HEK293T (cell line): ENCODE data around the gene OPCML.

ENCODE experiments used
- CTCF ChIA-PET: fragments of 350-600 bp; formaldehyde crosslinking; extraction: SDS; loops from one replicate; lab custom pipeline; 2021; ENCODE audit warnings: antibody characterized with exemption, inconsistent platforms; lab: Yijun Ruan, JAX
- POLR2A ChIA-PET: fragments of 350-600 bp; formaldehyde crosslinking; extraction: SDS; loops from one replicate; lab custom pipeline; 2020; ENCODE audit warnings: antibody characterized with exemption, inconsistent platforms; lab: Yijun Ruan, JAX
- DNase-seq: peaks from one replicate; pipeline ENCODE4 v3.0.0; 2012; ENCODE audit warnings: mixed read lengths; ENCODE audit errors: extremely low spot score
- ARNT ChIP-seq: fragments of 450-650 bp; IDR thresholded peaks from 2 replicates; pipeline ENCODE4 v1.6.1; 2017; ENCODE audit warnings: mild to moderate bottlenecking
- BHLHE40 ChIP-seq: fragments of 450-650 bp; IDR thresholded peaks from 2 replicates; pipeline ENCODE4 v1.6.1; 2016; ENCODE audit warnings: mild to moderate bottlenecking, moderate library complexity, borderline replicate concordance
- CTBP1 ChIP-seq: fragments of 450-650 bp; IDR thresholded peaks from 2 replicates; pipeline ENCODE4 v1.6.1; 2016; ENCODE audit warnings: borderline replicate concordance
- ELF4 ChIP-seq: fragments of 450-650 bp; IDR thresholded peaks from 2 replicates; pipeline ENCODE4 v1.6.1; 2017; ENCODE audit warnings: antibody characterized with exemption
- FOXA1 ChIP-seq: fragments of 450-650 bp; IDR thresholded peaks from 2 replicates; pipeline ENCODE4 v1.6.1; 2016; ENCODE audit warnings: mild to moderate bottlenecking
- FOXK2 ChIP-seq: fragments of 450-650 bp; IDR thresholded peaks from 2 replicates; pipeline ENCODE4 v1.6.1; 2016; ENCODE audit warnings: mild to moderate bottlenecking
- FOXM1 ChIP-seq: fragments of 450-650 bp; IDR thresholded peaks from 2 replicates; pipeline ENCODE4 v1.6.1; 2017; ENCODE audit warnings: mild to moderate bottlenecking, borderline replicate concordance
- HDGF ChIP-seq: fragments of 450-650 bp; IDR thresholded peaks from 2 replicates; pipeline ENCODE4 v1.6.1; 2017; ENCODE audit warnings: antibody characterized with exemption, borderline replicate concordance
- L3MBTL2 ChIP-seq: fragments of 450-650 bp; conservative IDR thresholded peaks from 2 replicates; pipeline ENCODE4 v1.6.1; 2016; ENCODE audit warnings: mild to moderate bottlenecking
- LEF1 ChIP-seq: fragments of 450-650 bp; IDR thresholded peaks from 2 replicates; pipeline ENCODE4 v1.6.1; 2017; ENCODE audit warnings: mild to moderate bottlenecking, borderline replicate concordance
- NFRKB ChIP-seq: fragments of 450-650 bp; IDR thresholded peaks from 2 replicates; pipeline ENCODE4 v1.6.1; 2016; ENCODE audit warnings: mild to moderate bottlenecking, moderate library complexity
- SP1 ChIP-seq: fragments of 450-650 bp; IDR thresholded peaks from 2 replicates; pipeline ENCODE4 v1.6.1; 2017
- SUZ12 ChIP-seq: fragments of 450-650 bp; IDR thresholded peaks from 2 replicates; pipeline ENCODE4 v1.6.1; 2016; ENCODE audit warnings: mild to moderate bottlenecking
- TARDBP ChIP-seq: fragments of 450-650 bp; IDR thresholded peaks from 2 replicates; pipeline ENCODE4 v1.6.1; 2016
- ZNF384 ChIP-seq: fragments of 450-650 bp; IDR thresholded peaks from 2 replicates; pipeline ENCODE4 v1.6.1; 2016
- TF ChIP-seq, protein P1 (sequence below): fragments of 450-650 bp; IDR thresholded peaks from 2 replicates; pipeline ENCODE4 v1.6.1; 2016

The OPCML gene

DNA sequence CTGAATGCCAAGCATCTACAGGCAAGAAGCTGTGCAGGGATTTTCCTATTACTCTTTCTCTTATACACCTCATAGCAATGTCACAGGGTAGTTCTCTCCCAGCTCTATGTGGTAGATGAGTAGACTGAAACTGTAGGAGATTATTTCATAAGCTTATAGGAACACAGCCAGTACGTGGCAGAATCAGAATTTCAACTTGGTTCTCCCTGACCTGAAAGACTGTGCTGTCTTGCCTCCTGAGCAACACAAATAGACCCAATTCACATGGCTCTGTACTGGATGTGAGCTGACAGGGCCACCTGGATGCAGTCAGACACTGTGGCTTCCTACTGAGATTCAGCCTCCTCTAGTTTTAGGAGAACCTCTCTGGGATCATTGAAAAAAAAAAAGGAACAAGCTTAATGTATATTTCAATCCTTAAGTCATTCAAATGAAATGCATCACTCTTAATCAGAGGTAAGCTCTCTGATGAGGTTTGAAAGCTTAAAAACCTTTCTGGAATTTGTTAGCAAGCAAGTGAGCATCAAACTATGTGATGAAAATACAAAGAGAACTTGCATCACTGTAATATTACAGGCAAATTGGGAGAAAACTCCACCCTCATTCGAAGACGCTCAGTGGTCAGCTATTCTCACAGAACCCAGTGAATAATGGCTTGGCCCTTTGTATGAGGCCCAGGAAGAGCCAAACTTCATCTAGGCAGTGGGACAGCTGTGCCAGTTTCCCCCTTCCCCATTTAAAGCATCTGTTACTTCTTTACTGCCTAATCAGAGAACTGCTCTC lies 1122.5 kb downstream of the OPCML start:
- ChIA-PET CTCF (no interaction called here), POLR2A (no interaction called here)
- no peak for TF ChIP-seq CTBP1
- DNase-seq: no peak

DNA sequence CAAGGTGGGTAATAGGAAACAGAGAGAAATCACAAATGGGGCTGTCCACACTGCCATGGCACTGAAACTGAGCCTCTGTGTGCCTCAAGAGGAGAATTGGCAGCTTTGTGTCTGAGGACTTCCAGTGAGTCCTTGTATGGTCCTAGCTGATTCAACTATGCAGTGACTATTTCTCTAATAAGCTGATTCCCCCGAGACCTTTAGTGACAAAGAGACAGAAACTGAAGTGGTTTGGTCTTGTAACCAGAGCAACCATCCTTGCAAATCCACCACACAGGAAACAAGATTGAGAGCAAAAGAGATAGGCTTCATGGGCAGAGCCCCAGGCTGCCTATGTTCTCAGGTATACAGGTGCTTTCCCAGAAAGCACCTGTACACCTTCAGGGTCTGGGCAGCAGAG lies 1123.4 kb downstream of the OPCML start:
- TF ChIP-seq SP1 (no peak), FOXM1 (no peak)
- CTCF ChIA-PET: no interaction called here
- DNase-seq: no peak
- POLR2A ChIA-PET: no interaction called here

GRCh38 chr11:132405728-132406127 lies 1126.6 kb downstream of the OPCML start:
- no peak for DNase-seq
- ChIA-PET CTCF (no interaction called here), POLR2A (no interaction called here)
- no peak for TF ChIP-seq ARNT
- no peak for TF ChIP-seq SUZ12
- no peak for TF ChIP-seq NFRKB
- TF ChIP-seq, protein P1, sequence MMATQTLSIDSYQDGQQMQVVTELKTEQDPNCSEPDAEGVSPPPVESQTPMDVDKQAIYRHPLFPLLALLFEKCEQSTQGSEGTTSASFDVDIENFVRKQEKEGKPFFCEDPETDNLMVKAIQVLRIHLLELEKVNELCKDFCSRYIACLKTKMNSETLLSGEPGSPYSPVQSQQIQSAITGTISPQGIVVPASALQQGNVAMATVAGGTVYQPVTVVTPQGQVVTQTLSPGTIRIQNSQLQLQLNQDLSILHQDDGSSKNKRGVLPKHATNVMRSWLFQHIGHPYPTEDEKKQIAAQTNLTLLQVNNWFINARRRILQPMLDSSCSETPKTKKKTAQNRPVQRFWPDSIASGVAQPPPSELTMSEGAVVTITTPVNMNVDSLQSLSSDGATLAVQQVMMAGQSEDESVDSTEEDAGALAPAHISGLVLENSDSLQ: no peak
- TF ChIP-seq TARDBP: no peak
- TF ChIP-seq ELF4: no peak

DNA sequence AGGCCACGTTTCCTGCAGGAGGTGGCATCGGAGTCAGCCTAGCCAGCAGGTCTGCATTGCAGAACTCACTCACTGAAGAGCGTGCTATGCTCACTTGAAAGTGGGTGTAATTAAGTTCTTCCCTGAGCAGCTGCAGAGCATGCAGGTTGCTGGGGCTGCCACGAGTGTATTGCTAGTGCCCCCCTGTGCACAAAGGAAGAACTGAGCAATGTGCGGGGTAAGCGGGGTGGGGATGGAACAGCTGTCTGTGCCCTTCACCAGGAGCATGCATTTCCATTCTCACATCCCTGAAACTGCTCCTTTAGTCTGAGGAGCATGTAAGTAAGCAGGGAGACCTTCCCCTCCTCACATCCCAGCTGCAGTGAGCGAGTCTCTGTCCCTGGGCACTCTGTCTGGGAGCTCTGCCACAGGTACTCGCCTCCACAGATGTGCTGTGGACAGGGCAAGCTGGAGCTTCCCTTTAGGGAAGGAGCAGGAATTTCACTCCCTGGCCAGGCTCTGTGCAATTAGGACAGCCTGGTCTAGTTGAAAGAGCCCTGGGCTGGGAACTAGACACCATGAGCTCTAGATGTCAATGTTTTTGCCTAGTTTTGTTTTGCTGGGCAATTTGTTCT lies 1130.1 kb downstream of the OPCML start:
- peak; percentile 14 for DNase-seq
- no peak for TF ChIP-seq ARNT
- no peak for TF ChIP-seq TARDBP
- TF ChIP-seq ZNF384: no peak
- TF ChIP-seq SUZ12: no peak
- no peak for TF ChIP-seq FOXK2
- TF ChIP-seq LEF1: no peak
- TF ChIP-seq BHLHE40: no peak
- no peak for TF ChIP-seq NFRKB
- TF ChIP-seq SP1: no peak
- TF ChIP-seq FOXM1: no peak
- TF ChIP-seq, protein P1: no peak
- TF ChIP-seq FOXA1: no peak
- TF ChIP-seq ELF4: no peak
- TF ChIP-seq CTBP1: no peak
- TF ChIP-seq HDGF: no peak
- TF ChIP-seq L3MBTL2: no peak
- POLR2A ChIA-PET: no interaction called here
- CTCF ChIA-PET: interaction anchor here (1.4 kb wide), 1 partner anchor 28 kb away, joined by 3 read pairs; no protein-coding TSS in a partner anchor

GRCh38 chr11:132396318-132396717 lies 1136.0 kb downstream of the OPCML start:
- ChIA-PET CTCF (no interaction called here), POLR2A (no interaction called here)
- no peak for DNase-seq
- TF ChIP-seq FOXK2 (no peak), TARDBP (no peak), ZNF384 (no peak), L3MBTL2 (no peak), SP1 (no peak), HDGF (no peak), FOXM1 (no peak), BHLHE40 (no peak), LEF1 (no peak), NFRKB (no peak), ELF4 (no peak), CTBP1 (no peak), FOXA1 (no peak), SUZ12 (no peak), ARNT (no peak)
- TF ChIP-seq, protein P1: no peak

DNA sequence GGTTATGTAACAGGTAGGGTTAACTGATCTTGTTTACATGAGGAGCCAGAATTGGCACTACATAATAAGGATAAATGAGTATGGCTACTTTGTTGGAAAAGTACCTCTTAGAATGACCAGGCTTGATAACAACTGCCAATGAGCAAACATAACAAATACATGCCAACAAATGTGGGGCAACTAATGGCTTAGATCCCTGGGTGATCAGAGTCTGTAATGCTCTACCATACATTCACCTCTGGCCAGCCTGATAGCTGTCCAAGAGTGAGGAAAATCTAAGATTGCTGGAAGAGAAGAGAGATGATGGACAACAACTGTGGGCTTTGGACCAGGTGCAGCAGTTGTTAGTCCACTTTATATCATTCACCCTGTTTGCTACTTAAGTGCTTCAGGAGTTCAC lies 1136.9 kb downstream of the OPCML start:
- ChIA-PET POLR2A (no interaction called here), CTCF (no interaction called here)
- no peak for DNase-seq
- TF ChIP-seq, protein P1: no peak
- TF ChIP-seq TARDBP (no peak), ARNT (no peak), FOXM1 (no peak), LEF1 (no peak)
